OCI-LY1 (cell line): Measurements from ENCODE around the gene CD79A.

Experiments used
- H2AFZ ChIP-seq: fragments of 200-600 bp; sonication (generic), shearing (Covaris generic); 2 replicates; pipeline ENCODE4 v1.6.0; 2014; ENCODE audit warnings: antibody characterized with exemption, mild to moderate bottlenecking, low read length
- H3F3A ChIP-seq: fragments of 200-600 bp; sonication (generic), shearing (Covaris generic); 2 replicates; pipeline ENCODE4 v1.6.0; 2014; ENCODE audit warnings: mild to moderate bottlenecking, antibody characterized with exemption, low read length, moderate library complexity; ENCODE audit not compliant: insufficient read depth
- H3K27ac ChIP-seq: fragments of 200-600 bp; sonication (generic); 2 replicates; pipeline ENCODE4 v1.5.1; 2014; ENCODE audit warnings: low read length, mixed run types, mild to moderate bottlenecking, low read depth; ENCODE audit not compliant: poor library complexity, severe bottlenecking
- H3K27me3 ChIP-seq: fragments of 200-600 bp; sonication (generic); 2 replicates; pipeline ENCODE4 v1.6.0; 2014; ENCODE audit warnings: antibody characterized with exemption, mild to moderate bottlenecking, low read length, moderate library complexity; ENCODE audit not compliant: insufficient read depth
- H3K36me3 ChIP-seq: fragments of 200-600 bp; sonication (generic); 2 replicates; pipeline ENCODE4 v1.6.1; 2014; ENCODE audit warnings: mild to moderate bottlenecking, antibody characterized with exemption, low read length, moderate library complexity, mixed read lengths; ENCODE audit not compliant: insufficient read depth
- H3K4me1 ChIP-seq: fragments of 200-600 bp; sonication (generic); 2 replicates; pipeline ENCODE4 v1.5.1; 2014; ENCODE audit warnings: mild to moderate bottlenecking, low read length, moderate library complexity; ENCODE audit not compliant: insufficient read depth, severe bottlenecking
- H3K4me2 ChIP-seq: fragments of 200-600 bp; sonication (generic), shearing (Covaris generic); 2 replicates; pipeline ENCODE4 v1.6.1; 2014; ENCODE audit warnings: low read length
- H3K4me3 ChIP-seq: fragments of 200-600 bp; sonication (generic); 2 replicates; pipeline ENCODE4 v1.5.1; 2014; ENCODE audit warnings: low read length, low read depth, mild to moderate bottlenecking, mixed read lengths; ENCODE audit not compliant: poor library complexity, severe bottlenecking
- H3K79me2 ChIP-seq: fragments of 200-600 bp; shearing (Covaris generic); 2 replicates; pipeline ENCODE4 v1.6.1; 2016; ENCODE audit warnings: mixed run types, low read length, mixed read lengths; ENCODE audit not compliant: insufficient read depth
- H3K9ac ChIP-seq: fragments of 200-600 bp; sonication (generic), shearing (Covaris generic); 2 replicates; pipeline ENCODE4 v1.6.1; 2014; ENCODE audit warnings: mild to moderate bottlenecking, low read length, mixed read lengths
- H3K9me2 ChIP-seq: fragments of 200-600 bp; sonication (generic), shearing (Covaris generic); 2 replicates; pipeline ENCODE4 v1.6.1; 2014; ENCODE audit warnings: low read depth, mild to moderate bottlenecking, low read length, mixed read lengths
- H3K9me3 ChIP-seq: fragments of 200-600 bp; shearing (Covaris generic); 2 replicates; pipeline ENCODE4 v1.6.1; 2014; ENCODE audit warnings: low read length, mixed read lengths
- H4K20me1 ChIP-seq: fragments of 200-600 bp; sonication (generic), shearing (Covaris generic); 2 replicates; pipeline ENCODE4 v1.6.0; 2016; ENCODE audit warnings: mild to moderate bottlenecking, low read length; ENCODE audit not compliant: insufficient read depth
- CTCF ChIP-seq: fragments of 200-600 bp; sonication (generic), shearing (Covaris generic); IDR thresholded peaks from 2 replicates; pipeline ENCODE4 v1.5.1; 2017; ENCODE audit warnings: mild to moderate bottlenecking, antibody characterized with exemption, low read length, moderate library complexity, mixed read lengths
- EZH2 ChIP-seq: fragments of 200-600 bp; sonication (generic), shearing (Covaris generic); IDR thresholded peaks from 2 replicates; pipeline ENCODE4 v1.8.0; 2017; ENCODE audit warnings: borderline replicate concordance, mixed run types, mild to moderate bottlenecking, antibody characterized with exemption, low read length, moderate library complexity, mixed read lengths

CD79A gene

GRCh38 chr19:41921577-41922576, 44.8 kb downstream of the CD79A start:
- H3K9me3 ChIP-seq, result no peaks in the 10 kb centered on the region
- H4K20me1 ChIP-seq, result no peaks in the 10 kb centered on the region
- H2AFZ ChIP-seq, result no peak overlapping the region
- TF ChIP-seq EZH2 (no peak), CTCF (no peak)
- H3K79me2 ChIP-seq, result no peaks in the 10 kb centered on the region
- no peak overlapping the region for H3K4me2 ChIP-seq
- H3K27ac ChIP-seq, result no peak overlapping the region
- no peaks in the 10 kb centered on the region for H3K36me3 ChIP-seq
- H3K4me1 ChIP-seq, result no peaks in the 10 kb centered on the region
- H3K27me3 ChIP-seq, result peaks cover 7% of the 10 kb centered on the region; the same call in 1 of the 2 replicates
- H3K4me3 ChIP-seq, result no peak overlapping the region
- H3K9me2 ChIP-seq, result no peaks in the 10 kb centered on the region
- H3F3A ChIP-seq, result no peaks in the 10 kb centered on the region
- no peak overlapping the region for H3K9ac ChIP-seq

- no peak overlapping the region for H2AFZ ChIP-seq
- H3K9me3 ChIP-seq, result no peaks in the 10 kb centered on the region
- no peak overlapping the region for H3K4me2 ChIP-seq
- peaks cover 4% of the 10 kb centered on the region for H3K4me1 ChIP-seq
- no peaks in the 10 kb centered on the region for H3K9me2 ChIP-seq
- no peaks in the 10 kb centered on the region for H3K36me3 ChIP-seq
- H3K27ac ChIP-seq, result no peak overlapping the region
- H3F3A ChIP-seq, result no peaks in the 10 kb centered on the region
- peaks cover 4% of the 10 kb centered on the region; the same call in 1 of the 2 replicates for H3K27me3 ChIP-seq
- no peaks in the 10 kb centered on the region for H3K79me2 ChIP-seq
- no peaks in the 10 kb centered on the region for H4K20me1 ChIP-seq
- H3K9ac ChIP-seq, result no peak overlapping the region
- TF ChIP-seq CTCF (no peak), EZH2 (no peak)
- no peak overlapping the region for H3K4me3 ChIP-seq
These were observed 45.5 kb downstream of the CD79A start for GRCh38 chr19:41922585-41922984.

DNA sequence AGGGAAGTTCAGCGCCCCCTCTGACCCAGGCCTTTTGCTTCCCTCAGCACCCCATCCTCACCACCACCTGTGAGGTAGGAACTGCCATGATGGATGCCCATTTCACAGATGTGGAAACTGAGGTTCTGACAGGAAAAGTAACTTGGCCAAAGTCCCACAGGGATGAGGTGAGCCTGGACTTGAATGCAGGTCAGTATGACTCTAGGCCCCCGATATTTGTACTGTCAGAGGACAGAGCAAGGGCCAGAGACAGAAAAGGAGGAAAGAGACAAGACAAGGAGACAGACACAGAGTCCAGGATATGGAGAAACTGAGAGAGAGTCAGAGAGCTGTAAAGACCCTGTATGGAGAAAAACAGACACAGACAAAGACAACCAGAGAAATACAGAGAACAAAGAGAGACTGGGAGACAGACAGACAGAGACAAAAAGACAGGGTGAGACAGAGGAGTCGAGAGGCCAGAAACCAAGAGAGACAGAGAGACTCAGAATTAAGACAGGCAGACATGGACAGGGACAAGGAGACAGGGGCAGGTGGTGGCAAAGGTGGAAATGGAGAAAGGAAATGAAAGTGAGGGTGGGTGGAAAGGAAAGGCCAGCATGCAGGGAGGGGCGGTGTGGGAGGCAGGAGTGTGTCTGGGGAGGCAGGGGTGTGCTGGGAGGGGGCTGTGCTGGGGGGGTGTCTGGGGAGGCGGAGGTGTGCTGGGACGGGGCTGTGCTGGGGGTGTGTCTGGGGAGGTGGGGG, 46.1 kb downstream of the CD79A start:
- no peaks in the 10 kb centered on the region for H3F3A ChIP-seq
- H4K20me1 ChIP-seq, result no peaks in the 10 kb centered on the region
- TF ChIP-seq CTCF (no peak), EZH2 (no peak)
- H3K4me3 ChIP-seq, result no peak overlapping the region
- H3K4me2 ChIP-seq, result no peak overlapping the region
- H3K9ac ChIP-seq, result no peak overlapping the region
- no peaks in the 10 kb centered on the region for H3K9me3 ChIP-seq
- H3K27ac ChIP-seq, result no peak overlapping the region
- peaks cover 4% of the 10 kb centered on the region; the same call in 1 of the 2 replicates for H3K27me3 ChIP-seq
- H3K9me2 ChIP-seq, result no peaks in the 10 kb centered on the region
- peaks cover 5% of the 10 kb centered on the region for H3K4me1 ChIP-seq
- H3K79me2 ChIP-seq, result no peaks in the 10 kb centered on the region
- H2AFZ ChIP-seq, result no peak overlapping the region
- no peaks in the 10 kb centered on the region for H3K36me3 ChIP-seq
